ENCODE results near the gene CROCC. TPM values are rescaled to one million over a fixed set of nuclear protein-coding genes. Genes with fewer than 3 reads are reported as not detected.
A peak's percentile ranks its signal among the peaks of the same experiment; 100 is the strongest.
"Not testable (repeated sequence)": the region's sequence is repeated elsewhere in the genome, so short reads cannot be mapped to it uniquely, and the experiment has no call there.

Gene CROCC
- total and polyA plus RNA-seq, 5 donors, result 6.7 to 14.6 (median 11.5) TPM

DNA sequence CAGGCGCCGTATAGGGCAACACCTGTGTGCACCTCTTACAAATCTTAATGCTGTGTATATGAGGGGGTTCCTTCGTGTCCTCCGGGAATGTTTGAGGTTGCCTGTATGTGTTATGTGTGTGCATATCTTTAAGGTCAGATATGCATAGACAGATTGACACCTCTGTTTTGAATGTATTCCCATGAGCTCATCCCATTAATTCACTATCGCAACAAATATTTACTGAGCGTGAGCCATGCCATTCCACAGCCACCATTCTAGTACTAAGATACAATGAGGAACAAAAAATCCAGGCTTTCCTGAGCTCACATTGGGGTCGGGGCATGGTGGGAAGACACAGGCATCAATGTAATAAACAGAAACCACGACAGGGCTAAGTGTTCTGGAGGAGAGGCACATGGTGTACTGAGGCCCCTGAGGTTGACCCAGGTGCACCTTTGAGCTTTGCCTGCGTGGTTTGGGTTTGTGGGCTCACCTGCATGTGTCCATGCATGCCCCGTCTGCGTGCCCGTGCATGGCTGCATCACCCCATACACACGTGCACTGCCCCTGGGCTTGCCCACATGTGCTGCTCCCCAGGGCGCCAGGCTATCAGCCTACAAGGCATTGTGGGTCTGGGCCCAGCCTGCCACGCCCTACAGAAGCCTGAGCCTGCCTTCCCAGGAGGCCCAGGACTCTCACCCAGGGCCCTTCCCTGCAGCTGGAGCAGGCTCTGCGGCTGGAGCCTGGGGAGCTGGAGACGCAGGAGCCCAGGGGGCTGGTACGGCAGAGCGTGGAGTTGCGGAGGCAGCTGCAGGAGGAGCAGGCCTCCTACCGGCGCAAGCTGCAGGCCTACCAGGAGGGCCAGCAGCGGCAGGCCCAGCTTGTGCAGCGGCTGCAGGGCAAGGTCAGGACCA lies 7.7 kb downstream of the CROCC start:
- H3K27me3 ChIP-seq (ENCODE audit: control insufficient read depth, insufficient read depth); H3K4me3 ChIP-seq (ENCODE audit: low read length); intact Hi-C loops (cut with DNase I); H3K4me1 ChIP-seq (ENCODE audit: control insufficient read depth, insufficient read depth, low read length); ATAC-seq; H3K27ac ChIP-seq (ENCODE audit: low read length); H3K9me3 ChIP-seq (ENCODE audit: control insufficient read depth, low read length): not testable (repeated sequence)
- peak in 2 of 3 donors; percentile 1 to 44 for DNase-seq
- WGBS, result 89% methylated on average over 24 of the region's 24 CpGs

DNA sequence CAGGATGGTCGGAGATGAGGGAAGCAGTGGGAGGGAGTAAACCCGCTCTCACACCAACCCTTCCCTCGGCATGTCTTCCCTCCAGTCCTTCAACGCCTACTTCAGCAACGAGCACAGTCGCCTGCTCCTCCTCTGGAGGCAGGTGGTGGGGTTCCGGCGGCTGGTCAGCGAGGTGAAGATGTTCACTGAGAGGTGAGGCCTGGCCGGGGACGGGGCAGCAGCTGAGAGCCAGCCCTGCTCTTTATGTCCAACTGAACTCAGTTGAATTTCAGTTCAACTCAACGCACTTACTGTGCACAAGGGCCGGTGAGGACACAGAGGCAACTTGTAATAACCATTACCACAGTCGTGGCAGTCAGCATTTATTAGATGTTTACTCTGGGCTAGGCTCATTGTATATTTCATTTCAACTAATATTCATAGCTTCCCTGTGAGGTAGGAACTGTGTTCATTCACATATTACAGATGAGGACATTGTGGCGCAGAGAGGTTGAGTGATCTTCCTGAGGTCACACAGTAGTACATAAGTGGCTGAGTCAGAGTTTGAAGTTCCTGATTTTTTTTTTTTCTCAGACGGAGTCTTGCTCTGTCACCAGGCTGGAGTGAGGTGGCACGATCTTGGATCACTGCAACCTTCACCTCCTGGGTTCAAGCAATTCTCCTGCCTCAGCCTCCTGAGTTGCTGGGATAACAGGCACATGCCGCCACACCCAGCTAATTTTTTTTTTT lies 9.6 kb downstream of the CROCC start:
- ATAC-seq; intact Hi-C loops (cut with DNase I); H3K27me3 ChIP-seq (ENCODE audit: control insufficient read depth, insufficient read depth); H3K9me3 ChIP-seq (ENCODE audit: control insufficient read depth, low read length); H3K4me3 ChIP-seq (ENCODE audit: low read length); H3K4me1 ChIP-seq (ENCODE audit: control insufficient read depth, insufficient read depth, low read length); H3K27ac ChIP-seq (ENCODE audit: low read length): not testable (repeated sequence)
- peak in 2 of 3 donors; percentile 26 to 33 for DNase-seq
- WGBS, result 89% methylated on average over 18 of the region's 18 CpGs

DNA sequence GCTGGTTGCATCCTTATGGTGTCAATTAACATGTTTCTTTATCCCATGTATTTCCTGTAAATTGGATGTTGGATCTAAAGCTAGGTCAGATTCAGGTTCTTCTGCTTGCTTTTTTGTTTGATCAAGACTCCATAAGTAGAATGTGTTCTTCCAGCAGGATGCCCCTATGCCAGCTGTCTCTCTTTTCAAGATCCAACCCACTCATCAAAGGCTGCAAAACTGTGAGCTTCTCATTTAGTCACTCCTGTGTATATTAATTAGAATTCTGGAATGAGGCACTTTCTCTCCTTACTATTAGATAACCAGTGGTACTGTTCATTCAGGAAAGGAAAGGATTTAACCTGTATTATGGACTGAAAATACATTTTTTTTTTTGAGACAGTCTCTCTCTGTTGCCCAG lies 12.2 kb downstream of the CROCC start:
- not testable (repeated sequence) for DNase-seq; H3K27ac ChIP-seq (ENCODE audit: low read length); H3K27me3 ChIP-seq (ENCODE audit: control insufficient read depth, insufficient read depth)

DNA sequence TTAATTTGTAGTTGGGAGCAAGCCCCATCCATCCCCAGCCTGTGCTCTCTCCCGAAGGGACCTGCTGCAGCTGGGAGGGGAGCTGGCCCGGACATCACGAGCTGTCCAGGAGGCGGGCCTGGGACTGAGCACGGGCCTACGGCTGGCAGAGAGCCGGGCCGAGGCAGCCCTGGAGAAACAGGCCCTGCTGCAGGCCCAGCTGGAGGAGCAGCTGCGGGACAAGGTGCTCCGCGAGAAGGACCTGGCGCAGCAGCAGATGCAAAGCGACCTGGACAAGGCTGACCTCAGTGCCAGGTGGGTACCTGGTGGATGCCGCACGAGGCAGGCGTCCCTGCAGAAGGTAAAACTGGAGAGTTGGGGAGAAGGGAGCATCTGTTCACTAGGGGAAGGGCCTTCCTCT lies 14.8 kb downstream of the CROCC start:
- ATAC-seq (peak in 1 of 2 donors; percentile 16), DNase-seq (peak in 1 of 3 donors; percentile 44)
- H3K27ac ChIP-seq (ENCODE audit: low read length); H3K4me1 ChIP-seq (ENCODE audit: control insufficient read depth, insufficient read depth, low read length); H3K27me3 ChIP-seq (ENCODE audit: control insufficient read depth, insufficient read depth); H3K4me3 ChIP-seq (ENCODE audit: low read length); H3K9me3 ChIP-seq (ENCODE audit: control insufficient read depth, low read length); intact Hi-C loops (cut with DNase I): not testable (repeated sequence)
- 87% methylated on average over 16 of the region's 16 CpGs for WGBS

More for the DNA sequence above, 12.2 kb downstream of the CROCC start:
- ATAC-seq; intact Hi-C loops (cut with DNase I); H3K9me3 ChIP-seq (ENCODE audit: control insufficient read depth, low read length); H3K4me1 ChIP-seq (ENCODE audit: control insufficient read depth, insufficient read depth, low read length); H3K4me3 ChIP-seq (ENCODE audit: low read length): not testable (repeated sequence)

DNA sequence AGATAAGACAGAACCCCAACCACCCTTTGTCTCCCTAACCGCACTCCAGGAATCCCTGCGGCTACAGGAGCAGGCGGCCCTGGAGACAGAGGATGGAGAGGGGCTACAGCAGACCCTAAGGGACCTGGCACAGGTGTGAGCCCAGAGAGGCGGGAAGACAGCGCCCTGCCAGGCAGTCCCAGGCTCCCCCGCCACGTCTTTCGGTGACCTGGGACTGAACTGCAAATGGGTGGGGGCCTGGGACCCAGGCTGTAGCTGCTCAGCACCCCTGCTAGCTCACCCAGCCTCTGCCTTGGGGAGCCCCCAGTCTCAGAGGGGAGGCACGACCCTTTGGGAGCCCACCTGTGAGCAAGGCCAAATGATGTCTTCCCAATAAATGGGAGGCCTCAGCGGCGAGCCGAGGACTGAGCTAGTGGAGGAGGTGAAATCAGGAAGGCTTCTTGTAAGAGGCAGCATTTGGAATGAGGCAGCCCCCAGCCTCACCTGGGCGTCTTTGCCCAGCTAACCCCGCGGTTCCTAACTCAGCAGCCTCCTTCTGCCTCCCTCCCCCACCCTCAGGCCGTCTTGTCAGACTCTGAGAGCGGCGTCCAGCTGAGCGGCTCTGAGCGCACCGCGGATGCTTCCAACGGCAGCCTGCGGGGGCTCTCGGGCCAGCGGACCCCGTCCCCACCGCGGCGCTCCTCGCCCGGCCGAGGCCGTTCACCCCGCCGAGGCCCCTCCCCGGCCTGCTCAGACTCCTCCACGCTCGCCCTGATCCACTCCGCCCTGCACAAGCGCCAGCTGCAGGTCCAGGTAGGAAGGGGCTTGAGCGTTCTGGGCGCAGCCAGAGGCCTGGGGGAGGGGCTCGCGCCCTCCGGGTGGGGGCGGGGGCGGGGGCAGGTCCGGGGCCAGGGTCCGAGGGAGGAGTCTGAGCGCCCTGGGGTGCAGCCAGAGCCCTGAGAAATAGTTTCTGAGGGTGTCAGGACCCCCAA lies 16.9 kb downstream of the CROCC start:
- no peak overlapping the region for H3K4me3 ChIP-seq (ENCODE audit: low read length)
- no peaks in the 10 kb centered on the region for H3K9me3 ChIP-seq (ENCODE audit: control insufficient read depth, low read length)
- 69% methylated on average over 51 of the region's 51 CpGs for WGBS
- no peaks in the 10 kb centered on the region for H3K4me1 ChIP-seq (ENCODE audit: control insufficient read depth, insufficient read depth, low read length)
- no peaks in the 10 kb centered on the region for H3K27me3 ChIP-seq (ENCODE audit: control insufficient read depth, insufficient read depth)
- H3K27ac ChIP-seq (ENCODE audit: low read length), result no peak overlapping the region
- DNase-seq (no peak), ATAC-seq (peak; percentile 21 to 35)
- intact Hi-C loops (cut with DNase I), result no loop called here

DNA sequence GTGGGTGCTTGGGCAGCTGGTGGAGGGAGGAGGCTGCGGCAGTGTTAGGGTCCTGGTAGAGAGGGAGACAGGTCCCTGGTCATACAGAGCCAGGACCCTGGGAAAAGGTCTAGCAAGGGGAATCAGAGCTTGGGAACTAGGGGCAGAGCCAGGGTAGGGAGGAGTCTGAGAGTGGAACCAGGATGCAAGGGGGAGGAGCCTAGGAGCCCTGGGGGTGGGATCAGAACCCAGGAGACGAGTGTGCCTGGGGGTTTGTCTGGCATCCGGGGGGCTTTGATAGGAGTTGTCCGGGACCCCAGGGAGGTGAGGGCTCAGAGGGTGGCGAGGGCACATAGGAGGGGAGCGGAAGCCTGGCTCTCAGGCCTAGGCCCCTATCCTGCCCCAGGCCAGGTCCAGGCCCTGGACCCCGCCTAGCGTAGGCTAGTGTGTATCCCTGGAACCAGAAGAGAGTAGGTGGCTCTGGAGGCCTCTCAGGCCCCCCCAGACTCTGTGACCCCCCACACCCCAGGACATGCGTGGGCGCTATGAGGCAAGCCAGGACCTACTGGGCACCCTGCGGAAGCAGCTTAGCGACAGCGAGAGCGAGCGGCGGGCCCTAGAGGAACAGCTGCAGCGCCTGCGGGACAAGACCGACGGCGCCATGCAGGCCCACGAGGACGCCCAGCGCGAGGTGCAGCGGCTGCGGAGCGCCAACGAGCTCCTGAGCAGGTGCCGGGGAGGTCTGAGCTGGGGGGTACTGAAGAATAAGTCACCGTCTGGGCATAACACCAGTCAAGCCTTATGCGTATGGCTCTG lies 17.9 kb downstream of the CROCC start:
- intact Hi-C loops (cut with DNase I); H3K9me3 ChIP-seq (ENCODE audit: control insufficient read depth, low read length); H3K27ac ChIP-seq (ENCODE audit: low read length); H3K27me3 ChIP-seq (ENCODE audit: control insufficient read depth, insufficient read depth); H3K4me1 ChIP-seq (ENCODE audit: control insufficient read depth, insufficient read depth, low read length); H3K4me3 ChIP-seq (ENCODE audit: low read length): not testable (repeated sequence)
- WGBS, result 94% methylated on average over 32 of the region's 32 CpGs
- DNase-seq (peak in 1 of 3 donors; percentile 30), ATAC-seq (peak; percentile 35 to 40)

DNA sequence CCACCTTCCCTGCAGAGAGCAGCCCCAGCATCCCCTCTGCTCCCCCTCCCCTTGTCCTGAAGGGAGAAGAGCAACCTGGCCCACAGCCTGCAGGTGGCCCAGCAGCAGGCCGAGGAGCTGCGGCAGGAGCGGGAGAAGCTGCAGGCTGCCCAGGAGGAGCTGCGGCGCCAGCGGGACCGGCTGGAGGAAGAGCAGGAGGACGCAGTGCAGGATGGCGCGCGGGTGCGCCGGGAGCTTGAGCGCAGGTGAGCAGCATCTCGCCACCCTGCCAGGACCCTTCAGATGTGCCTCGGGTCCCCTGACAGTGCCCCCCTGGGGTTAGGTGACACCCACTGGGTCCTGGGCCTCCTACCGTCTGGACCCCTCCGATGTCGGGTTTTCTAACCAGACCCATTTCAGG lies 22.3 kb downstream of the CROCC start:
- ATAC-seq, result peak in 1 of 2 donors; percentile 4
- WGBS, result 91% methylated on average over 19 of the region's 19 CpGs
- no peak overlapping the region for H3K4me3 ChIP-seq (ENCODE audit: low read length)
- peak in 1 of 3 donors; percentile 21 for DNase-seq
- H3K9me3 ChIP-seq (ENCODE audit: control insufficient read depth, low read length), result no peaks in the 10 kb centered on the region
- no peaks in the 10 kb centered on the region for H3K27me3 ChIP-seq (ENCODE audit: control insufficient read depth, insufficient read depth)
- H3K27ac ChIP-seq (ENCODE audit: low read length), result no peak overlapping the region
- intact Hi-C loops (cut with DNase I), result no loop called here
- no peaks in the 10 kb centered on the region for H3K4me1 ChIP-seq (ENCODE audit: control insufficient read depth, insufficient read depth, low read length)

DNA sequence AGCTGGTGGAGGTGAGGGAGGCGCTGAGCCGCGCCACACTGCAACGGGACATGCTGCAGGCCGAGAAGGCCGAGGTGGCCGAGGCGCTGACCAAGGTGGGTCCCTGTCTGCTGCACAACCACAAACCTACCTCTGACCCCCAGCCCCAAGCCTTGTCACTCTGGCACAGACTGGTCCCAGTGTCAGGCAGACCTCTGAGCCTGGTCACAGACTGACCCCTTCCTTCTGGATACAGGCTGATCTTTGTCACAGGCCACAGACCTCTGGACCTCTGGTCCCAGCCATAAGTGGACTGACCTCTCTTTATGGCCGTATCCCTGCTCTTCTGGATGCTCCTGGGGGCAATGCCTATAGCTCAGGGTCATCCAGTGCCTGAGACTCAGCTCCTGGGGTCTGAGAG lies 23.8 kb downstream of the CROCC start:
- not testable (repeated sequence) for H3K4me1 ChIP-seq (ENCODE audit: control insufficient read depth, insufficient read depth, low read length); H3K4me3 ChIP-seq (ENCODE audit: low read length); H3K27me3 ChIP-seq (ENCODE audit: control insufficient read depth, insufficient read depth); DNase-seq; H3K27ac ChIP-seq (ENCODE audit: low read length); H3K9me3 ChIP-seq (ENCODE audit: control insufficient read depth, low read length)
- 93% methylated on average over 8 of the region's 9 CpGs for WGBS
- intact Hi-C loops (cut with DNase I), result loop anchor here in 2 of 4 donors (5.0 kb wide), 1 partner anchor 323 kb away; no protein-coding TSS in a partner anchor
- peak; percentile 7 to 36 for ATAC-seq

DNA sequence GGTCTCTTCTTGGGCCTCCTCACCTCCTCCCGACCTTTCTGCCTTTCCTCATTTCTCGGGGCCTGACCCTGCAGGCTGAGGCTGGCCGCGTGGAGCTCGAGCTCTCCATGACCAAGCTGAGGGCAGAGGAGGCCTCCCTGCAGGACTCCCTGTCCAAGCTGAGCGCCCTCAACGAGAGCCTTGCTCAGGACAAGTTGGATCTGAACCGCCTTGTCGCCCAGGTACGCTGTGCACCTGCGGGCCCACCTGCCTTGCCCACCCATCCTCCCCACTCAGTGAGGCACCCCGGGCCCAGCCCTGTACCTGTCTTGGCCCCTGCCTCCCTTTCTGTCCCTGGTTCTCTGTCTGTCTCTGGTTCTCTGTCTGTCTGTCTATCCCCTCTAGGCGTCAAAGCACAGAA lies 24.5 kb downstream of the CROCC start:
- peak in 1 of 3 donors; percentile 24 for DNase-seq
- intact Hi-C loops (cut with DNase I), result loop anchor here in 3 of 4 donors (2.0 to 5.0 kb wide), 2 partner anchors 324 to 325 kb away; no protein-coding TSS in a partner anchor
- H3K27me3 ChIP-seq (ENCODE audit: control insufficient read depth, insufficient read depth); H3K4me1 ChIP-seq (ENCODE audit: control insufficient read depth, insufficient read depth, low read length); H3K27ac ChIP-seq (ENCODE audit: low read length); ATAC-seq; H3K9me3 ChIP-seq (ENCODE audit: control insufficient read depth, low read length); H3K4me3 ChIP-seq (ENCODE audit: low read length): not testable (repeated sequence)
- 90% methylated on average over 13 of the region's 13 CpGs for WGBS

DNA sequence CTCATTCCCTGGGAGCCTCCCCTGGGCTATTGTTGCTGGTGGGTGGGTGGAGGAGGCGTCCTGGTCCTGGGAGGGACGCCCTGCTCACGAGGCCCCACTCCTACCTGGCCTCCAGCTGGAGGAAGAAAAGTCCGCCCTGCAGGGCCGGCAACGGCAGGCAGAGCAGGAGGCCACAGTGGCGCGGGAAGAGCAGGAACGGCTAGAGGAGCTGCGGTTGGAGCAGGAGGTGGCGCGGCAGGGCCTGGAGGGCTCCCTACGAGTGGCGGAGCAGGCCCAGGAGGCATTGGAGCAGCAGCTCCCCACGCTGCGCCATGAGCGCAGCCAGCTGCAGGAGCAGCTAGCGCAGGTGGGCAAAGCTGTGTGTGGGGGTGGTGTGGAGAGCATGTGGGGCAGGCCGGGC lies 24.9 kb downstream of the CROCC start:
- DNase-seq (peak in 1 of 3 donors; percentile 40), ATAC-seq (no peak)
- Histone ChIP-seq H3K4me1 (ENCODE audit: control insufficient read depth, insufficient read depth, low read length) (no peaks in the 10 kb centered on the region), H3K27ac (ENCODE audit: low read length) (no peak overlapping the region), H3K9me3 (ENCODE audit: control insufficient read depth, low read length) (no peaks in the 10 kb centered on the region), H3K27me3 (ENCODE audit: control insufficient read depth, insufficient read depth) (no peaks in the 10 kb centered on the region), H3K4me3 (ENCODE audit: low read length) (no peak overlapping the region)
- intact Hi-C loops (cut with DNase I), result loop anchor here in 3 of 4 donors (2.0 to 5.0 kb wide), 2 partner anchors 324 to 326 kb away; no protein-coding TSS in a partner anchor
- 91% methylated on average over 19 of the region's 19 CpGs for WGBS

All from right cardiac atrium (tissue), 5 donors.